GM12878 (cell line): ENCODE data around the gene PJA1. TPM values are rescaled to one million over a fixed set of nuclear protein-coding genes. Genes with fewer than 3 reads are reported as not detected.

Source experiments
- ATAC-seq: fragments of 200-7000 bp; cut with Tn5 transposase; 3 replicates; pipeline ENCODE4 v1.9.1; 2020; ENCODE audit warnings: mild to moderate bottlenecking, moderate library complexity
- BruUV-seq: library from RNA; stranded (reverse); fragments of 400-500 nt; replicated peaks from 2 replicates; lab custom pipeline; 2021; lab: Mats Ljungman, UMichigan
- CTCF ChIA-PET: fragments of 300-600 bp; sonication (Branson Sonifier 250); formaldehyde crosslinking; extraction: SDS; loops from one replicate; lab custom pipeline; 2021; ENCODE audit warnings: inconsistent platforms; lab: Yijun Ruan, JAX
- POLR2A ChIA-PET: fragments of 350-600 bp; formaldehyde crosslinking; extraction: SDS; loops from one replicate; lab custom pipeline; 2021; ENCODE audit warnings: inconsistent platforms; lab: Charles Lee
- RAD21 ChIA-PET: fragments of 300-600 bp; sonication (Branson Sonifier 250); formaldehyde crosslinking; loops from one replicate; lab custom pipeline; 2023; ENCODE audit warnings: antibody characterized with exemption; ENCODE audit not compliant: unreplicated experiment; lab: Charles Lee
- SMC1A ChIA-PET: fragments of 300-600 bp; sonication (Branson Sonifier 250); formaldehyde crosslinking; loops from one replicate; lab custom pipeline; 2023; ENCODE audit not compliant: unreplicated experiment, uncharacterized antibody; lab: Charles Lee
- DNase-seq: peaks from one replicate; pipeline ENCODE4 v3.0.0-alpha.2; 2011; ENCODE audit warnings: low read depth, low spot score
- FAIRE-seq: peaks from 3 replicates; lab custom pipeline; 2011; peaks lifted over from hg19 to GRCh38; lab: Jason Lieb, UNC
- H2AFZ ChIP-seq: 2 replicates; pipeline ENCODE4 v1.6.0; 2011; ENCODE audit warnings: low read depth, low read length, control low read depth; ENCODE audit not compliant: control insufficient read depth
- H3K27ac ChIP-seq: 2 replicates; pipeline ENCODE4 v1.5.1; 2011; ENCODE audit warnings: control low read depth; ENCODE audit not compliant: control insufficient read depth, insufficient read depth
- H3K27me3 ChIP-seq, 2 experiments: replicated peaks in 1 of 2; 2 replicates each; pipeline versions ENCODE4 v1.6.0 to v1.6.1; 2011; ENCODE audit warnings: low read length in 1 of 2; ENCODE audit not compliant: control insufficient read depth in 2 of 2, insufficient read depth in 2 of 2
- H3K36me3 ChIP-seq, 2 experiments: 2 replicates each; pipeline ENCODE4 v1.5.1; 2011; ENCODE audit warnings: low read length in 1 of 2; ENCODE audit not compliant: control insufficient read depth in 2 of 2, insufficient read depth in 2 of 2
- H3K4me1 ChIP-seq: 2 replicates; pipeline ENCODE4 v1.6.1; 2011; ENCODE audit warnings: mild to moderate bottlenecking, low read length, moderate library complexity, mixed read lengths; ENCODE audit not compliant: control insufficient read depth, insufficient read depth
- H3K4me2 ChIP-seq: 2 replicates; pipeline ENCODE4 v1.6.0; 2011; ENCODE audit warnings: control low read depth; ENCODE audit not compliant: control insufficient read depth, insufficient read depth
- H3K4me3 ChIP-seq: fragments of 200-600 bp; sonication (generic); 2 replicates; pipeline ENCODE4 v1.5.1; 2016
- H3K79me2 ChIP-seq: 2 replicates; pipeline ENCODE4 v1.6.0; 2011; ENCODE audit warnings: low read length; ENCODE audit not compliant: control insufficient read depth, insufficient read depth
- H3K9ac ChIP-seq: 2 replicates; pipeline ENCODE4 v1.8.0; 2011; ENCODE audit warnings: low read length, control low read depth, mixed read lengths; ENCODE audit not compliant: control insufficient read depth, insufficient read depth
- H3K9me3 ChIP-seq: replicated peaks from 3 replicates; pipeline ENCODE4 v1.5.1; 2011; ENCODE audit warnings: mild to moderate bottlenecking, low read length; ENCODE audit not compliant: control insufficient read depth, insufficient read depth
- H4K20me1 ChIP-seq: 2 replicates; pipeline ENCODE4 v1.6.0; 2011; ENCODE audit not compliant: control insufficient read depth, insufficient read depth
- ATF2 ChIP-seq: IDR thresholded peaks from 2 replicates; pipeline ENCODE4 v1.6.1; 2012; ENCODE audit warnings: low read length, inconsistent platforms
- CTCF ChIP-seq, 3 experiments: IDR thresholded peaks in 2 of 3; conservative IDR thresholded peaks in 1 of 3; 2 replicates each; pipeline ENCODE4 v1.5.1; 2011; ENCODE audit warnings: low read depth in 3 of 3, low read length in 3 of 3, mild to moderate bottlenecking in 3 of 3, control low read depth in 2 of 3, moderate library complexity in 2 of 3, inconsistent platforms in 1 of 3, mixed read lengths in 1 of 3; ENCODE audit not compliant: control insufficient read depth in 2 of 3, insufficient read depth in 1 of 3; ENCODE audit errors: extremely low read depth in 1 of 3
- EGR1 ChIP-seq, 2 experiments: IDR thresholded peaks; 1 replicate in 1 of 2; 2 replicates in 1 of 2; pipeline ENCODE4 v1.6.1; 2011 to 2012; ENCODE audit warnings: low read depth in 2 of 2, low read length in 2 of 2, borderline replicate concordance in 1 of 2, mild to moderate bottlenecking in 1 of 2, moderate library complexity in 1 of 2
- MEF2B ChIP-seq: fragments of 450-650 bp; IDR thresholded peaks from 2 replicates; pipeline ENCODE4 v1.6.1; 2018; ENCODE audit warnings: mild to moderate bottlenecking, moderate library complexity; ENCODE audit not compliant: partially characterized antibody, poor library complexity, severe bottlenecking
- NFYA ChIP-seq: IDR thresholded peaks from 2 replicates; pipeline ENCODE4 v1.6.1; 2011; ENCODE audit warnings: low read depth, mild to moderate bottlenecking, low read length, improper control_type of control experiment, borderline replicate concordance
- NR2F1 ChIP-seq: fragments of 450-650 bp; conservative IDR thresholded peaks from 2 replicates; pipeline ENCODE4 v1.6.1; 2017; ENCODE audit warnings: mild to moderate bottlenecking
- RAD21 ChIP-seq: IDR thresholded peaks from 2 replicates; pipeline ENCODE4 v1.6.1; 2011; ENCODE audit warnings: mild to moderate bottlenecking, low read depth, low read length, moderate library complexity; ENCODE audit not compliant: insufficient read depth
- RBBP5 ChIP-seq: fragments of 200-600 bp; sonication (generic); conservative IDR thresholded peaks from 2 replicates; pipeline ENCODE4 v1.6.1; 2016
- SMC3 ChIP-seq: IDR thresholded peaks from 2 replicates; pipeline ENCODE4 v1.6.1; 2011; ENCODE audit warnings: low read length, improper control_type of control experiment, borderline replicate concordance
- YY1 ChIP-seq: IDR thresholded peaks from 2 replicates; pipeline ENCODE4 v1.6.1; 2011; ENCODE audit warnings: low read depth, mild to moderate bottlenecking, low read length
- WGBS: methylation state at CpG from one replicate; pipeline ENCODE4 v1.1.6; 2016; ENCODE audit warnings: low lambda C conversion rate; ENCODE audit not compliant: insufficient replicate concordance, insufficient coverage; ENCODE audit errors: missing lambda C conversion rate; 5-methylcytosine and 5-hydroxymethylcytosine counted together
- in situ Hi-C: fragments of 300-500 bp; cut with MboI; formaldehyde crosslinking; loops from 9 replicates; pipeline ENCODE4 v1.14.3; 2018; ENCODE audit warnings: mixed read lengths
- intact Hi-C: fragments of 100-400 bp; cut with micrococcal nuclease; formaldehyde crosslinking; loops from one replicate; pipeline ENCODE4 v1.14.2; 2022; ENCODE audit not compliant: unreplicated experiment
- polyA plus RNA-seq, 11 experiments: library from polyadenylated mRNA; depleted of rRNA in 4 of 11; unstranded in 6 of 11; stranded (reverse) in 5 of 11; fragments of >200 nt; fragmentation: Nextera tagmentation in 4 of 11; fragmentation: Illumina TruSeq in 1 of 11; extraction: Ambion mirVana in 4 of 11; extraction: Trizol in 1 of 11; gene quantifications; 1 replicate in 1 of 11; 2 replicates in 10 of 11; pipeline versions ENCODE4 v1.2.1 to v1.2.3, GENCODE V29; 2011 to 2016; ENCODE audit warnings: inconsistent platforms in 2 of 11, missing spikeins in 2 of 11, low read depth in 1 of 11
- total RNA-seq, 4 experiments: library from RNA; depleted of rRNA in 3 of 4; stranded (reverse); fragments of >200 nt in 3 of 4; fragmentation: Illumina TruSeq in 1 of 4; extraction: Trizol in 1 of 4; gene quantifications; 2 replicates each; pipeline versions ENCODE4 v1.2.1 to v1.2.3, GENCODE V29; 2013 to 2021
- TF ChIP-seq, protein P1 (sequence below): fragments of 450-650 bp; conservative IDR thresholded peaks from 2 replicates; pipeline ENCODE4 v1.6.1; 2017; ENCODE audit warnings: mild to moderate bottlenecking, moderate library complexity

Gene PJA1
- total and polyA plus RNA-seq, 10 of the 15 experiments (the other 5 are each of a cell fraction or from before 2014, with no cell fraction given), result 5.2 to 19.5 (median 10.8) TPM

GRCh38 chrX:69158166-69158980, 6.9 kb downstream of the PJA1 start:
- H2AFZ ChIP-seq, result no peak overlapping the region
- H3K9me3 ChIP-seq, result no peaks in the 10 kb centered on the region
- TF ChIP-seq, protein P1, sequence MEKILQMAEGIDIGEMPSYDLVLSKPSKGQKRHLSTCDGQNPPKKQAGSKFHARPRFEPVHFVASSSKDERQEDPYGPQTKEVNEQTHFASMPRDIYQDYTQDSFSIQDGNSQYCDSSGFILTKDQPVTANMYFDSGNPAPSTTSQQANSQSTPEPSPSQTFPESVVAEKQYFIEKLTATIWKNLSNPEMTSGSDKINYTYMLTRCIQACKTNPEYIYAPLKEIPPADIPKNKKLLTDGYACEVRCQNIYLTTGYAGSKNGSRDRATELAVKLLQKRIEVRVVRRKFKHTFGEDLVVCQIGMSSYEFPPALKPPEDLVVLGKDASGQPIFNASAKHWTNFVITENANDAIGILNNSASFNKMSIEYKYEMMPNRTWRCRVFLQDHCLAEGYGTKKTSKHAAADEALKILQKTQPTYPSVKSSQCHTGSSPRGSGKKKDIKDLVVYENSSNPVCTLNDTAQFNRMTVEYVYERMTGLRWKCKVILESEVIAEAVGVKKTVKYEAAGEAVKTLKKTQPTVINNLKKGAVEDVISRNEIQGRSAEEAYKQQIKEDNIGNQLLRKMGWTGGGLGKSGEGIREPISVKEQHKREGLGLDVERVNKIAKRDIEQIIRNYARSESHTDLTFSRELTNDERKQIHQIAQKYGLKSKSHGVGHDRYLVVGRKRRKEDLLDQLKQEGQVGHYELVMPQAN, result no peak
- TF ChIP-seq RBBP5 (no peak), MEF2B (no peak), CTCF (IDR thresholded peaks at IDR 0.05 in 2 of 3, conservative IDR thresholded peaks at IDR 0.05 in 1 of 3; ENCODE audit: control insufficient read depth in 2 of 3, extremely low read depth in 1 of 3, insufficient read depth in 1 of 3, low read depth in 3 of 3, low read length in 3 of 3) (peak; percentile 45 to 64 (median 54)), SMC3 (peak; percentile 30; the same call in 1 of the 2 replicates), RAD21 (peak; percentile 45), NFYA (no peak), NR2F1 (no peak), EGR1 (IDR thresholded peaks at IDR 0.05; ENCODE audit: borderline replicate concordance in 1 of 2, low read depth in 2 of 2, low read length in 2 of 2) (no peak), ATF2 (peak; percentile 41; the same call in 1 of the 2 replicates), YY1 (0 out of 2 replicates have a peak, but pooled peaks have one; percentile 22)
- intact Hi-C loops (loop anchor here (10.0 kb wide), 3 partner anchors 126 to 334 kb away; partner anchors contain the start of gene EFNB1), in situ Hi-C loops (no loop called here)
- H3K27me3 ChIP-seq, result no peaks in the 10 kb centered on the region
- no peak overlapping the region for H3K27ac ChIP-seq
- H3K4me2 ChIP-seq, result no peak overlapping the region
- H3K36me3 ChIP-seq, result no peaks in the 10 kb centered on the region
- H4K20me1 ChIP-seq, result no peaks in the 10 kb centered on the region
- ATAC-seq (peak; percentile 98), DNase-seq (no peak), FAIRE-seq (peak; percentile 47)
- H3K4me1 ChIP-seq, result no peaks in the 10 kb centered on the region; the same call in 1 of the 2 replicates
- no peak overlapping the region for H3K4me3 ChIP-seq
- H3K79me2 ChIP-seq, result no peaks in the 10 kb centered on the region
- no peak overlapping the region for H3K9ac ChIP-seq
- POLR2A ChIA-PET, result no interaction called here
- CTCF ChIA-PET, result interaction anchor here (0.8 to 2.1 kb wide), 5 partner anchors 44 to 330 kb away, joined by 3 to 14 read pairs (median 3); no protein-coding TSS in a partner anchor
- BruUV-seq, result no TSS peak
- RAD21 ChIA-PET, result no interaction called here
- 30% methylated on average over 11 of the region's 13 CpGs for WGBS
- SMC1A ChIA-PET, result interaction anchor here (0.7 kb wide), 1 partner anchor 331 kb away, joined by 3 read pairs; no protein-coding TSS in a partner anchor
